T-helper 1 cell treated with Interleukin-12 subunit alpha and Interleukin-12 subunit beta and Interleukin-4 antibody, amounts not matched to agents 30 μg/mL and 1 μg/mL, for 36 hours (primary cell): Measurements from ENCODE around the gene KIAA1958.

ENCODE experiments used
- H3K27ac Mint-ChIP-seq: one replicate; pipeline ENCODE4 v1.8.0; 2021; ENCODE audit warnings: mild to moderate bottlenecking, mixed read lengths
- H3K27me3 Mint-ChIP-seq: one replicate; pipeline ENCODE4 v1.8.0; 2021; ENCODE audit warnings: low read depth, mixed read lengths
- H3K36me3 Mint-ChIP-seq: one replicate; pipeline ENCODE4 v1.8.0; 2021; ENCODE audit warnings: low read depth, mixed read lengths
- H3K4me1 Mint-ChIP-seq: one replicate; pipeline ENCODE4 v1.8.0; 2021; ENCODE audit warnings: low read depth, mixed read lengths
- H3K4me3 Mint-ChIP-seq: one replicate; pipeline ENCODE4 v1.8.0; 2021; ENCODE audit warnings: mild to moderate bottlenecking, moderate library complexity, mixed read lengths
- H3K9me3 Mint-ChIP-seq: one replicate; pipeline ENCODE4 v1.8.0; 2021; ENCODE audit warnings: mixed read lengths

Gene KIAA1958

GRCh38 chr9:112550531-112550930, 63.9 kb downstream of the KIAA1958 start:
- Mint-ChIP-seq H3K36me3 (no peaks in the 10 kb centered on the region), H3K9me3 (no peaks in the 10 kb centered on the region), H3K27me3 (no peaks in the 10 kb centered on the region), H3K4me3 (no peak overlapping the region), H3K27ac (no peak overlapping the region), H3K4me1 (peaks cover 9% of the 10 kb centered on the region)

GRCh38 chr9:112551641-112552040, 65.0 kb downstream of the KIAA1958 start:
- Mint-ChIP-seq H3K36me3 (no peaks in the 10 kb centered on the region), H3K4me1 (peaks cover under 1% of the 10 kb centered on the region), H3K27me3 (no peaks in the 10 kb centered on the region), H3K4me3 (no peak overlapping the region), H3K27ac (peak overlapping the region; percentile 18), H3K9me3 (no peaks in the 10 kb centered on the region)

- no peak overlapping the region for H3K4me3 Mint-ChIP-seq
- no peaks in the 10 kb centered on the region for H3K27me3 Mint-ChIP-seq
Measured at GRCh38 chr9:112552229-112553056, 65.8 kb downstream of the KIAA1958 start.

GRCh38 chr9:112553256-112553826, 66.7 kb downstream of the KIAA1958 start:
- no peak overlapping the region for H3K27ac Mint-ChIP-seq
- no peaks in the 10 kb centered on the region for H3K36me3 Mint-ChIP-seq
- no peaks in the 10 kb centered on the region for H3K4me1 Mint-ChIP-seq
- no peaks in the 10 kb centered on the region for H3K27me3 Mint-ChIP-seq
- H3K4me3 Mint-ChIP-seq = no peak overlapping the region
- no peaks in the 10 kb centered on the region for H3K9me3 Mint-ChIP-seq

More at GRCh38 chr9:112552229-112553056, 65.8 kb downstream of the KIAA1958 start:
- no peaks in the 10 kb centered on the region for H3K36me3 Mint-ChIP-seq
- H3K27ac Mint-ChIP-seq = no peak overlapping the region
- H3K9me3 Mint-ChIP-seq = no peaks in the 10 kb centered on the region
- no peaks in the 10 kb centered on the region for H3K4me1 Mint-ChIP-seq

- H3K4me3 Mint-ChIP-seq = no peak overlapping the region
- H3K27ac Mint-ChIP-seq = no peak overlapping the region
- no peaks in the 10 kb centered on the region for H3K27me3 Mint-ChIP-seq
- no peaks in the 10 kb centered on the region for H3K36me3 Mint-ChIP-seq
- no peaks in the 10 kb centered on the region for H3K9me3 Mint-ChIP-seq
- no peaks in the 10 kb centered on the region for H3K4me1 Mint-ChIP-seq
Measured at GRCh38 chr9:112554516-112554915, 67.9 kb downstream of the KIAA1958 start.

- Mint-ChIP-seq H3K27me3 (no peaks in the 10 kb centered on the region), H3K27ac (no peak overlapping the region), H3K36me3 (no peaks in the 10 kb centered on the region), H3K9me3 (no peaks in the 10 kb centered on the region), H3K4me3 (no peak overlapping the region), H3K4me1 (no peaks in the 10 kb centered on the region)
Measured at GRCh38 chr9:112555101-112555643, 68.5 kb downstream of the KIAA1958 start.

- H3K4me1 Mint-ChIP-seq = no peaks in the 10 kb centered on the region
- H3K9me3 Mint-ChIP-seq = no peaks in the 10 kb centered on the region
- no peak overlapping the region for H3K4me3 Mint-ChIP-seq
- H3K36me3 Mint-ChIP-seq = no peaks in the 10 kb centered on the region
- H3K27ac Mint-ChIP-seq = no peak overlapping the region
- no peaks in the 10 kb centered on the region for H3K27me3 Mint-ChIP-seq
Measured at GRCh38 chr9:112555844-112556482, 69.3 kb downstream of the KIAA1958 start.

- no peak overlapping the region for H3K27ac Mint-ChIP-seq
- no peaks in the 10 kb centered on the region for H3K4me1 Mint-ChIP-seq
- no peaks in the 10 kb centered on the region for H3K36me3 Mint-ChIP-seq
- H3K4me3 Mint-ChIP-seq = no peak overlapping the region
- H3K27me3 Mint-ChIP-seq = no peaks in the 10 kb centered on the region
- H3K9me3 Mint-ChIP-seq = no peaks in the 10 kb centered on the region
Measured at GRCh38 chr9:112556497-112557442, 70.1 kb downstream of the KIAA1958 start.

GRCh38 chr9:112558476-112558875, 71.8 kb downstream of the KIAA1958 start:
- no peaks in the 10 kb centered on the region for H3K36me3 Mint-ChIP-seq
- no peaks in the 10 kb centered on the region for H3K9me3 Mint-ChIP-seq
- H3K4me3 Mint-ChIP-seq = no peak overlapping the region

GRCh38 chr9:112558978-112559377, 72.4 kb downstream of the KIAA1958 start:
- Mint-ChIP-seq H3K36me3 (no peaks in the 10 kb centered on the region), H3K27ac (no peak overlapping the region), H3K27me3 (no peaks in the 10 kb centered on the region), H3K9me3 (no peaks in the 10 kb centered on the region), H3K4me1 (no peaks in the 10 kb centered on the region), H3K4me3 (no peak overlapping the region)

More at GRCh38 chr9:112558476-112558875, 71.8 kb downstream of the KIAA1958 start:
- no peaks in the 10 kb centered on the region for H3K4me1 Mint-ChIP-seq
- H3K27ac Mint-ChIP-seq = no peak overlapping the region
- no peaks in the 10 kb centered on the region for H3K27me3 Mint-ChIP-seq

- Mint-ChIP-seq H3K4me3 (no peak overlapping the region), H3K36me3 (no peaks in the 10 kb centered on the region), H3K4me1 (no peaks in the 10 kb centered on the region), H3K9me3 (no peaks in the 10 kb centered on the region), H3K27ac (no peak overlapping the region), H3K27me3 (no peaks in the 10 kb centered on the region)
Measured at GRCh38 chr9:112559629-112560413, 73.2 kb downstream of the KIAA1958 start.

- Mint-ChIP-seq H3K4me3 (no peak overlapping the region), H3K36me3 (no peaks in the 10 kb centered on the region), H3K4me1 (no peaks in the 10 kb centered on the region), H3K27ac (no peak overlapping the region), H3K27me3 (no peaks in the 10 kb centered on the region), H3K9me3 (no peaks in the 10 kb centered on the region)
Measured at GRCh38 chr9:112562235-112562958, 75.8 kb downstream of the KIAA1958 start.

GRCh38 chr9:112569186-112569585, 82.6 kb downstream of the KIAA1958 start:
- Mint-ChIP-seq H3K9me3 (no peaks in the 10 kb centered on the region), H3K36me3 (no peaks in the 10 kb centered on the region), H3K4me3 (no peak overlapping the region), H3K27ac (no peak overlapping the region), H3K4me1 (no peaks in the 10 kb centered on the region), H3K27me3 (no peaks in the 10 kb centered on the region)
